SU-DHL-6 (cell line): Measurements from ENCODE around the gene CNTN4.

Experiments used
- CTCF ChIP-seq: fragments of 200-600 bp; sonication (generic); IDR thresholded peaks from one replicate; pipeline ENCODE4 v1.5.1; 2017; ENCODE audit warnings: antibody characterized with exemption, mild to moderate bottlenecking, low read length, moderate library complexity; ENCODE audit not compliant: insufficient read depth, poor library complexity, severe bottlenecking
- EZH2phosphoT487 ChIP-seq: fragments of 200-600 bp; sonication (generic), shearing (Covaris generic); conservative IDR thresholded peaks from 2 replicates; pipeline ENCODE4 v1.6.1; 2018; ENCODE audit warnings: mild to moderate bottlenecking, antibody characterized with exemption, low read length, moderate library complexity, mixed read lengths

DNA sequence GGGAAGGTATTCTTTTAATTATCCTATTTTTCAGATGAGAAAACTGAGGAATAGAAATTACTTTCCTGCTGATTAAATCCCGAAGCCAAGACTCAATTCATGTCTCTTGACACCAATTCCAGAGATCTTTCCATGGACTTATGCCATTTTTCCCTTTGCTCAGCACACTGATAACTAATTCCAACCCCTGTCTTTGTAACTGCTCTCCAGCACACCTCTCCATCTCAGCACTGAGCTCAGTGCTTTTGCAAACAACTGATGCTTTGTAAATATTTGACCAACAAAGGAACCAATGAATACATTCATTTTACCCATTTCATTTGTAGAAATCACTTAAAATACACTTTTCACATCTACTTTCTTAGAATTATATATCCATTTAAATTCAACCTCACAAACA, 762.5 kb downstream of the CNTN4 start:
- TF ChIP-seq CTCF (no peak), EZH2phosphoT487 (no peak)
